ENCODE data around the gene ATPAF2.
"Not testable (repeated sequence)": the region's sequence is repeated elsewhere in the genome, so short reads cannot be mapped to it uniquely, and the experiment has no call there.

Gene ATPAF2

GRCh38 chr17:18004884-18005305 is 34.1 kb downstream of the ATPAF2 start:
- no peak for DNase-seq (ENCODE audit: extremely low read depth, low read depth)
- TF ChIP-seq, protein P1, sequence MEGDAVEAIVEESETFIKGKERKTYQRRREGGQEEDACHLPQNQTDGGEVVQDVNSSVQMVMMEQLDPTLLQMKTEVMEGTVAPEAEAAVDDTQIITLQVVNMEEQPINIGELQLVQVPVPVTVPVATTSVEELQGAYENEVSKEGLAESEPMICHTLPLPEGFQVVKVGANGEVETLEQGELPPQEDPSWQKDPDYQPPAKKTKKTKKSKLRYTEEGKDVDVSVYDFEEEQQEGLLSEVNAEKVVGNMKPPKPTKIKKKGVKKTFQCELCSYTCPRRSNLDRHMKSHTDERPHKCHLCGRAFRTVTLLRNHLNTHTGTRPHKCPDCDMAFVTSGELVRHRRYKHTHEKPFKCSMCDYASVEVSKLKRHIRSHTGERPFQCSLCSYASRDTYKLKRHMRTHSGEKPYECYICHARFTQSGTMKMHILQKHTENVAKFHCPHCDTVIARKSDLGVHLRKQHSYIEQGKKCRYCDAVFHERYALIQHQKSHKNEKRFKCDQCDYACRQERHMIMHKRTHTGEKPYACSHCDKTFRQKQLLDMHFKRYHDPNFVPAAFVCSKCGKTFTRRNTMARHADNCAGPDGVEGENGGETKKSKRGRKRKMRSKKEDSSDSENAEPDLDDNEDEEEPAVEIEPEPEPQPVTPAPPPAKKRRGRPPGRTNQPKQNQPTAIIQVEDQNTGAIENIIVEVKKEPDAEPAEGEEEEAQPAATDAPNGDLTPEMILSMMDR (IDR thresholded peaks at IDR 0.05; ENCODE audit: low read depth, low read length), result no peak; the same call in 1 of the 2 replicates

DNA sequence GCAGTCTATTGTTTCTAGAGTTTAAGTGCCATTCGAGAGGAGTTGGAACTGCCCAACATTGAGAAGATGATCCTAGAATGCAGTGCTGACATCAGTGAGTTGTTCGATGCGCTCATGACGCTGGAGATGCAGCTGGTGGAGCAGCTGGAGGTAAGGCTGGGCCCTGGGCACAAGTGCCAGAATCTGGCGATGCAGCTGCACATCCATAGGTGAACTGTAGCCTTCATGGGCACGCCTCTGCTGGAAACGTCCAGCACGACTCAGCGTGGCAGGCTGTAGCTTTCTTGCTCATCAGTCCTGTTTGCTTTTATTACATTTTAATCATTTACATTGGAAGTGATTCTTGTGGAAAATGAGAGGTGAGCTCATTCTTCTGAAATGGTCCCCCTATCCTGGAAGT is 34.6 kb downstream of the ATPAF2 start:
- TF ChIP-seq, protein P1 (IDR thresholded peaks at IDR 0.05; ENCODE audit: low read depth, low read length), result no peak
- no peak for DNase-seq (ENCODE audit: extremely low read depth, low read depth)

- DNase-seq (ENCODE audit: extremely low read depth, low read depth), result no peak
- TF ChIP-seq, protein P1 (IDR thresholded peaks at IDR 0.05; ENCODE audit: low read depth, low read length), result no peak
Measured at GRCh38 chr17:18002171-18002570, 36.8 kb downstream of the ATPAF2 start.

GRCh38 chr17:18000030-18000408 is 38.9 kb downstream of the ATPAF2 start:
- no peak for DNase-seq (ENCODE audit: extremely low read depth, low read depth)
- TF ChIP-seq, protein P1 (IDR thresholded peaks at IDR 0.05; ENCODE audit: low read depth, low read length), result no peak

GRCh38 chr17:17999364-18000029 is 39.5 kb downstream of the ATPAF2 start:
- TF ChIP-seq, protein P1 (IDR thresholded peaks at IDR 0.05; ENCODE audit: low read depth, low read length), result no peak
- DNase-seq (ENCODE audit: extremely low read depth, low read depth), result no peak

GRCh38 chr17:17998934-17999333 is 40.0 kb downstream of the ATPAF2 start:
- TF ChIP-seq, protein P1 (IDR thresholded peaks at IDR 0.05; ENCODE audit: low read depth, low read length), result no peak
- no peak for DNase-seq (ENCODE audit: extremely low read depth, low read depth)

GRCh38 chr17:17995887-17996286 is 43.1 kb downstream of the ATPAF2 start:
- not testable (repeated sequence) for DNase-seq (ENCODE audit: extremely low read depth, low read depth)

All from AG09319 (cell line).